IMR-90 (cell line): ENCODE data around the gene IL18. TPM values are rescaled to one million over a fixed set of nuclear protein-coding genes. Genes with fewer than 3 reads are reported as not detected.

Experiments used
- ATAC-seq: fragments of 200-7000 bp; cut with Tn5 transposase; 2 replicates; pipeline ENCODE4 v1.9.1; 2020; ENCODE audit warnings: low read depth, mild to moderate bottlenecking, moderate library complexity
- BruUV-seq: library from RNA; stranded (reverse); fragments of 400-500 nt; replicated peaks from 2 replicates; lab custom pipeline; 2021; lab: Mats Ljungman, UMichigan
- CTCF ChIA-PET: fragments of 300-600 bp; formaldehyde crosslinking; extraction: SDS; loops from one replicate; lab custom pipeline; 2021; ENCODE audit warnings: antibody characterized with exemption; lab: Yijun Ruan, JAX
- POLR2A ChIA-PET: fragments of 300-600 bp; sonication (Branson Sonifier 250); formaldehyde crosslinking; loops from one replicate; lab custom pipeline; 2022; ENCODE audit warnings: antibody characterized with exemption; ENCODE audit not compliant: unreplicated experiment; lab: Charles Lee
- DNase-seq: peaks from one replicate; pipeline ENCODE4 v3.0.0; 2013
- H2AFZ ChIP-seq: replicated peaks from 2 replicates; pipeline ENCODE3; 2013; ENCODE audit warnings: low read length, mild to moderate bottlenecking; ENCODE audit not compliant: poor library complexity
- H2AK5ac ChIP-seq: 2 replicates; pipeline ENCODE4 v1.6.1; 2013; ENCODE audit warnings: low read depth, low read length, inconsistent platforms
- H2AK9ac ChIP-seq: replicated peaks from 2 replicates; pipeline ENCODE3; 2013; ENCODE audit warnings: mild to moderate bottlenecking, low read depth, low read length, moderate library complexity; ENCODE audit not compliant: poor library complexity
- H2BK120ac ChIP-seq: 2 replicates; pipeline ENCODE4 v1.6.1; 2013; ENCODE audit warnings: low read depth, low read length, inconsistent platforms
- H2BK15ac ChIP-seq: 3 replicates; pipeline ENCODE4 v1.6.1; 2013; ENCODE audit warnings: low read depth, low read length, inconsistent platforms
- H2BK20ac ChIP-seq: 2 replicates; pipeline ENCODE4 v1.6.1; 2013; ENCODE audit warnings: low read depth, mild to moderate bottlenecking, inconsistent platforms, low read length, moderate library complexity
- H2BK5ac ChIP-seq: 2 replicates; pipeline ENCODE4 v1.6.1; 2013; ENCODE audit warnings: mild to moderate bottlenecking, low read depth, low read length, inconsistent platforms; ENCODE audit not compliant: poor library complexity, severe bottlenecking
- H3K14ac ChIP-seq: replicated peaks from 2 replicates; pipeline ENCODE4 v1.6.1; 2013; ENCODE audit warnings: low read depth, low read length, inconsistent platforms
- H3K18ac ChIP-seq: 2 replicates; pipeline ENCODE4 v1.6.1; 2013; ENCODE audit warnings: low read depth, low read length, control low read depth
- H3K23ac ChIP-seq: 2 replicates; pipeline ENCODE4 v1.6.1; 2013; ENCODE audit warnings: low read depth, low read length, inconsistent platforms
- H3K27ac ChIP-seq: 2 replicates; pipeline ENCODE4 v1.5.1; 2013; ENCODE audit warnings: mild to moderate bottlenecking, control low read depth, low read length; ENCODE audit not compliant: insufficient read depth
- H3K27me3 ChIP-seq: 2 replicates; pipeline ENCODE4 v1.6.1; 2013; ENCODE audit warnings: low read length; ENCODE audit not compliant: control insufficient read depth, insufficient read depth
- H3K36me3 ChIP-seq: 2 replicates; pipeline ENCODE4 v1.6.1; 2013; ENCODE audit warnings: low read length, mixed read lengths; ENCODE audit not compliant: control insufficient read depth, insufficient read depth
- H3K4ac ChIP-seq: 2 replicates; pipeline ENCODE4 v1.6.1; 2013; ENCODE audit warnings: low read depth, low read length, inconsistent platforms
- H3K4me1 ChIP-seq: 2 replicates; pipeline ENCODE4 v1.6.1; 2013; ENCODE audit warnings: low read length, mixed read lengths; ENCODE audit not compliant: control insufficient read depth, insufficient read depth
- H3K4me2 ChIP-seq: 2 replicates; pipeline ENCODE4 v1.6.1; 2013; ENCODE audit warnings: low read depth, mild to moderate bottlenecking, control low read depth, low read length, moderate library complexity
- H3K4me3 ChIP-seq: 2 replicates; pipeline ENCODE4 v1.5.1; 2013; ENCODE audit warnings: low read depth, mild to moderate bottlenecking, control low read depth, low read length, moderate library complexity; ENCODE audit not compliant: insufficient read depth
- H3K56ac ChIP-seq: 2 replicates; pipeline ENCODE4 v1.6.1; 2013; ENCODE audit warnings: low read length, inconsistent platforms; ENCODE audit not compliant: insufficient read depth; ENCODE audit errors: extremely low read depth
- H3K79me1 ChIP-seq, 2 experiments: 2 replicates each; pipeline ENCODE4 v1.6.1; 2013; ENCODE audit warnings: low read length in 2 of 2, inconsistent platforms in 1 of 2, low read depth in 1 of 2
- H3K9ac ChIP-seq: 2 replicates; pipeline ENCODE4 v1.6.1; 2013; ENCODE audit warnings: low read depth, low read length, control low read depth
- H3K9me1 ChIP-seq: 2 replicates; pipeline ENCODE4 v1.6.1; 2013; ENCODE audit warnings: low read length, inconsistent platforms; ENCODE audit not compliant: insufficient read depth
- H3K9me3 ChIP-seq: 2 replicates; pipeline ENCODE4 v1.6.1; 2013; ENCODE audit warnings: low read length; ENCODE audit not compliant: control insufficient read depth, insufficient read depth
- H4K20me1 ChIP-seq: 2 replicates; pipeline ENCODE4 v1.6.1; 2013; ENCODE audit warnings: low read length, inconsistent platforms; ENCODE audit not compliant: insufficient read depth
- H4K5ac ChIP-seq: 2 replicates; pipeline ENCODE4 v1.6.1; 2013; ENCODE audit warnings: mild to moderate bottlenecking, low read depth, low read length, control low read depth
- H4K8ac ChIP-seq, 2 experiments: 2 replicates each; pipeline ENCODE4 v1.6.1; 2013; ENCODE audit warnings: low read depth in 2 of 2, low read length in 2 of 2, control low read depth in 1 of 2, inconsistent platforms in 1 of 2
- H4K91ac ChIP-seq: 2 replicates; pipeline ENCODE4 v1.6.1; 2013; ENCODE audit warnings: low read depth, low read length, inconsistent platforms; ENCODE audit not compliant: insufficient read depth
- BHLHE40 ChIP-seq: fragments of 150-350 bp; IDR thresholded peaks from 2 replicates; pipeline ENCODE4 v1.6.1; 2016; ENCODE audit warnings: mild to moderate bottlenecking, low read depth, low read length
- CEBPB ChIP-seq: IDR thresholded peaks from 2 replicates; pipeline ENCODE4 v1.6.1; 2012; ENCODE audit warnings: low read depth, low read length, improper control_type of control experiment
- CHD1 ChIP-seq: IDR thresholded peaks from 2 replicates; pipeline ENCODE4 v1.6.1; 2012; ENCODE audit warnings: low read depth, low read length, improper control_type of control experiment
- CTCF ChIP-seq: conservative IDR thresholded peaks from 2 replicates; pipeline ENCODE4 v1.5.1; 2012; ENCODE audit warnings: mild to moderate bottlenecking, low read depth, low read length, improper control_type of control experiment
- ELK1 ChIP-seq: fragments of 150-350 bp; IDR thresholded peaks from 2 replicates; pipeline ENCODE4 v1.6.1; 2016; ENCODE audit warnings: low read depth, mild to moderate bottlenecking, low read length, moderate library complexity, borderline replicate concordance
- FOS ChIP-seq: fragments of 150-350 bp; IDR thresholded peaks from 2 replicates; pipeline ENCODE4 v1.6.1; 2016; ENCODE audit warnings: low read depth, low read length
- MAFK ChIP-seq: IDR thresholded peaks from 2 replicates; pipeline ENCODE4 v1.6.1; 2012; ENCODE audit warnings: low read depth, low read length, improper control_type of control experiment
- MAZ ChIP-seq: IDR thresholded peaks from 2 replicates; pipeline ENCODE4 v1.6.1; 2012; ENCODE audit warnings: low read depth, mild to moderate bottlenecking, low read length, improper control_type of control experiment, moderate library complexity, borderline replicate concordance
- MXI1 ChIP-seq: IDR thresholded peaks from 2 replicates; pipeline ENCODE4 v1.6.1; 2012; ENCODE audit warnings: low read depth, mild to moderate bottlenecking, low read length, moderate library complexity, borderline replicate concordance
- NFE2L2 ChIP-seq: fragments of 150-350 bp; IDR thresholded peaks from 2 replicates; pipeline ENCODE4 v1.6.1; 2016; ENCODE audit warnings: low read depth, mild to moderate bottlenecking, low read length
- POLR2A ChIP-seq: IDR thresholded peaks from 2 replicates; pipeline ENCODE4 v1.6.1; 2012; ENCODE audit warnings: mild to moderate bottlenecking, low read depth, low read length
- RAD21 ChIP-seq: IDR thresholded peaks from 2 replicates; pipeline ENCODE4 v1.6.1; 2012; ENCODE audit warnings: low read length, improper control_type of control experiment
- RCOR1 ChIP-seq: IDR thresholded peaks from 2 replicates; pipeline ENCODE4 v1.6.1; 2012; ENCODE audit warnings: mild to moderate bottlenecking, low read length, improper control_type of control experiment; ENCODE audit not compliant: insufficient replicate concordance
- RFX5 ChIP-seq: IDR thresholded peaks from 2 replicates; pipeline ENCODE4 v1.8.0; 2012; ENCODE audit warnings: low read depth, mild to moderate bottlenecking, low read length, moderate library complexity
- SMC3 ChIP-seq: fragments of 150-350 bp; IDR thresholded peaks from 2 replicates; pipeline ENCODE4 v1.6.1; 2016; ENCODE audit warnings: low read depth, mild to moderate bottlenecking, antibody characterized with exemption, low read length, moderate library complexity
- USF2 ChIP-seq: fragments of 150-350 bp; IDR thresholded peaks from 2 replicates; pipeline ENCODE4 v1.6.1; 2017; ENCODE audit warnings: mild to moderate bottlenecking, antibody characterized with exemption, low read length, low read depth
- WGBS, 2 experiments: methylation state at CpG; one replicate each; pipeline versions ENCODE4 v1.1.5 to v1.1.7; 2013; ENCODE audit warnings: missing lambda C conversion rate in 2 of 2; ENCODE audit not compliant: insufficient read length in 1 of 2; ENCODE audit errors: extremely low coverage in 2 of 2; 5-methylcytosine and 5-hydroxymethylcytosine counted together
- dilution Hi-C: fragments of 300-500 bp; cut with HindIII; formaldehyde crosslinking; loops from one replicate; pipeline ENCODE4 v1.14.3; 2018; ENCODE audit warnings: low sequenced_read_pairs; ENCODE audit not compliant: unreplicated experiment
- in situ Hi-C: fragments of 300-500 bp; cut with MboI; formaldehyde crosslinking; loops from 3 replicates; pipeline ENCODE4 v1.14.3; 2019; ENCODE audit warnings: low sequenced_read_pairs, inconsistent platforms, mixed read lengths
- intact Hi-C: fragments of 100-400 bp; cut with micrococcal nuclease; formaldehyde crosslinking; loops from 2 replicates; pipeline ENCODE4 v1.10.0; 2022
- polyA plus RNA-seq, 3 experiments: library from polyadenylated mRNA; depleted of rRNA; stranded (reverse); fragments of >200 nt; gene quantifications; 2 replicates each; pipeline ENCODE4 v1.2.3, GENCODE V29; 2012; ENCODE audit warnings: low replicate concordance in 1 of 3
- total RNA-seq: library from RNA; depleted of rRNA; stranded (reverse); fragments of >200 nt; gene quantifications from 2 replicates; pipeline ENCODE4 v1.2.3, GENCODE V29; 2012

Gene IL18
- total and polyA plus RNA-seq, 2 of the 4 experiments (the other 2 are of a cell fraction), result 0.54 to 0.96 TPM

- TF ChIP-seq CHD1 (no peak), MAFK (no peak), FOS (no peak), MAZ (no peak), CTCF (no peak), NFE2L2 (no peak), USF2 (no peak), POLR2A (no peak), ELK1 (no peak), MXI1 (no peak), SMC3 (no peak), BHLHE40 (no peak), CEBPB (no peak), RAD21 (no peak), RCOR1 (no peak), RFX5 (no peak)
- no peak overlapping the region for H3K27ac ChIP-seq
- intact Hi-C loops (loop anchor here (5.0 kb wide), 1 partner anchor 35 kb away; no protein-coding TSS in a partner anchor), in situ Hi-C loops (no loop called here), dilution Hi-C loops (no loop called here)
- DNase-seq, result no peak
- ATAC-seq, result no peak
- no peak overlapping the region for H3K9ac ChIP-seq
- no peak overlapping the region for H3K23ac ChIP-seq
- no peak overlapping the region for H2AFZ ChIP-seq
- no peak overlapping the region for H4K91ac ChIP-seq
- H3K56ac ChIP-seq, result no peak overlapping the region
- no peak overlapping the region for H3K18ac ChIP-seq
- BruUV-seq, result no TSS peak
- no peak overlapping the region for H2BK20ac ChIP-seq
- no peaks in the 10 kb centered on the region for H3K9me3 ChIP-seq
- H4K20me1 ChIP-seq, result no peaks in the 10 kb centered on the region
- no peak overlapping the region for H2AK9ac ChIP-seq
- H2BK120ac ChIP-seq, result no peak overlapping the region
- H2BK5ac ChIP-seq, result no peak overlapping the region
- H3K27me3 ChIP-seq, result peaks cover 3% of the 10 kb centered on the region; the same call in 1 of the 2 replicates
- H3K36me3 ChIP-seq, result no peaks in the 10 kb centered on the region
- CTCF ChIA-PET, result no interaction called here
- H3K4me1 ChIP-seq, result peaks cover 4% of the 10 kb centered on the region; the same call in 1 of the 2 replicates
- no peak overlapping the region for H2BK15ac ChIP-seq
- no peaks in the 10 kb centered on the region for H3K9me1 ChIP-seq
- H4K5ac ChIP-seq, result no peak overlapping the region
- H3K4ac ChIP-seq, result no peak overlapping the region
- no peak overlapping the region for H2AK5ac ChIP-seq
- POLR2A ChIA-PET, result no interaction called here
- no peak overlapping the region for H4K8ac ChIP-seq
- no CpG with 5 or more reads among the region's 4 CpGs for WGBS, 2 experiments
- H3K4me2 ChIP-seq, result no peak overlapping the region
- H3K79me1 ChIP-seq, result no peaks in the 10 kb centered on the region
- H3K4me3 ChIP-seq, result no peak overlapping the region
- no peak overlapping the region for H3K14ac ChIP-seq
These were observed 13.7 kb upstream of the IL18 start for GRCh38 chr11:112177589-112177988.
